ENCODE results near the gene C11orf16.
"Not testable (repeated sequence)": the region's sequence is repeated elsewhere in the genome, so short reads cannot be mapped to it uniquely, and the experiment has no call there.

The C11orf16 gene

DNA sequence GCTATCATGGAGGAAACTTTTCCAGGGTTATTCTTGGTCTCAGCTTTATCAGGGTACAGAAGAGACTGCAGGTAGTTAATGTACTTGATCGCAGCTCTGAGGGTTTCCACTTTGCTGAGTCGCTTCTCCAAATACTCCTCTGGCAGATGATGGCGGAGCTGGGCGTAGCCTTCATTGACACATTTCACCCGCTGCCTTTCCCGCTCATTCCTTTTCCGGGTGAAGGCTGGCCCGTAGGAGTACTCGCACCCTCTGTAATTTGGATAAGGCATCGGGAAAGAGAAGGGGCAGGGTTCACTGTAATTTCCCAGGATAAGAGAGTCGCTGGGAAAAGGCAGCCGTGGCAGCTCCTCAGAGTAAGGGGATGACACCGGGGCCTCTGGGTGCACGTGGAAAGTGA, 4.9 kb upstream of the C11orf16 start:
- DNase-seq = no peak

DNA sequence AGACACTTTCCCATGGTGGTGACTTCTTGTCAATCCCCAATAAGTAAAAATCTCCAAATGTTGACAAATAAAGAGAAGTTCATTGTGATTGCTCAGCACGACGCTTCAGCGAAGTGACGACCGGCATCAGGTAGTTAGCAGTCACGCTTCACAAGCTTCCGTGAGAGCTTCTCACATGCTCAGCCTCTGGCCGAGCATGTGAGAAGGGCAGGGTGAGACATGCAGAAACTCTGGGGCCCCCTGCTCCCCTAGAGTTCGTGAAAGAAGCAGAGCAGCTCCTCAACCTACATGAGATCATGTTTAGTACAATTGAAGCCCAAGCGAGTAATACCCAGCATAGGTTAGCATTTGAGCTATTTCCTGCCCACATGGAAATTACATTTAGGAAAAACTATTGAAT, 4.4 kb upstream of the C11orf16 start:
- DNase-seq = no peak

DNA sequence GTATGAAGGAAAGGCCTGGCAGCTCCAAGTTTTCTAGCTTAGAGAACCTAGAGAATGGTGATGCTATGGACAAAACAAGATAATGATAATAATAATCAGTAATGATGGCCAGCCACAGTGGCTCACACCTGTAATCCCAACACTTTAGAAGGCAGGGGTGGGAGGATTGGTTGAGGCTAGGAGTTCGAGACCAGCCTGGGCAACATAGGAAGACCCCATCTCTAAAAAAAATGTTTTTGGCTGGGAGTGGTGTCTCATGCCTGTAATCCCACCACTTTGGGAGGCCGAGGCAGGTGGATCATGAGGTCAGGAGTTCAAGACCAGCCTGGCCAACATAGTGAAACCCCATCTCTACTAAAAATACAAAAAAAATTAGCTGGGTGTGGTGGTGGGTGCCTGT, 3.0 kb upstream of the C11orf16 start:
- not testable (repeated sequence) for DNase-seq

- DNase-seq = no peak
These were observed 2.2 kb upstream of the C11orf16 start for GRCh38 chr11:8934742-8935488.

- no peak for DNase-seq
These were observed 1.2 kb upstream of the C11orf16 start for GRCh38 chr11:8933931-8934330.

DNA sequence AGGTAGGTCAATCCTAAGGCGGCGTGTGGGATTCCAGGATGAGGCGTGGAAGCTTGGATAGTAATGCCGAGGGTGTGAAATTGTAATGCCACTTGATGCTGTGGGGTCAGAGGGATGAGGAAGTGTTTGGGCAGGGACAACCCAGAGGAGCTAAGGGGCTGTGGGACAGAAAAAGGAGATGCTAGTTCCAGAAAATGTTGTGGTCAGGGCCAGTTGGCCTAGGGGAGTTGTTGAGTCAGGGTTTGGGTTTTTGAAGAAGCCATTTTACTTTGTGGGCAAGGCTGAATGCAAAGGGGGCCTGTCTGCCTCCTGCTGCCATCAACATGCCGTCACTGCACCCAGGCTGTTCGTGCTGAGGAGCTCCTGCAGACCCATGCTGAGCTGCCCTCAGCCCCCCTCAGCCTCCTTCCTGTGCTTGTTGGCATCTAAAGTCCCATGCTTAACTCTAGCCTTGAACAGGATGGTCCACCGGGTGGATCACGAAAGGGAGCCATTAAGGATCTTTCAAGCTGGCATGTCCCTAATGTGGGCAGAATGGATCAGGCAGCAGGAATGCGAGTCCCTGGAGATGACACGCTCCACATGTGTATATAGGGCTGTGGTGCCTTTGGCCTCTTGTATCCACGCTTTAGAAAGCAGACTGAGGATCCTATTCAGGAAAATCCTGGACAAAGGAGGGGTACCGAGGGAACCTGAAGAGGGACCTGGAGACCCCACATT, 2.1 kb downstream of the C11orf16 start:
- no peak for DNase-seq

- DNase-seq = no peak
These were observed 3.6 kb downstream of the C11orf16 start for GRCh38 chr11:8928981-8929615.

DNA sequence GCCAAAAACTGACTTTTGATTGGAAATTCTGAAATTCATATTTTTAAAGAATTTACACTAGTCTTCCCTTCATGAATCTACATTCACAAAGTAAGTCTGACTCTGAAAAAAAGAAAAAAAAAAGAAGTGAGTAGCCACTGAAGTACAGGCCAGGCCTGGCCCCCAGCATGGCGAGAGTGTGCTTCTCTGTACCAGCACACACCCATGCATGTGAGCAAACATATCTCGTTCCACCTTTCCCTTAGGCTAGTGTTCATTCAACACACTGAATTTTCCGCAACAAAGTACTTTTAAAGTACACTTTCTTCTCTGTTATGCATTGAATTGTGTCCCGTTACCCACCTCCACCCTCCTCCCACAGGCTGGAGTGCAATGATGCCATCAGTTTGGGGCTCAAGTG, 4.5 kb downstream of the C11orf16 start:
- no peak for DNase-seq

GRCh38 chr11:8927233-8927632, 5.5 kb downstream of the C11orf16 start:
- no peak for DNase-seq

DNA sequence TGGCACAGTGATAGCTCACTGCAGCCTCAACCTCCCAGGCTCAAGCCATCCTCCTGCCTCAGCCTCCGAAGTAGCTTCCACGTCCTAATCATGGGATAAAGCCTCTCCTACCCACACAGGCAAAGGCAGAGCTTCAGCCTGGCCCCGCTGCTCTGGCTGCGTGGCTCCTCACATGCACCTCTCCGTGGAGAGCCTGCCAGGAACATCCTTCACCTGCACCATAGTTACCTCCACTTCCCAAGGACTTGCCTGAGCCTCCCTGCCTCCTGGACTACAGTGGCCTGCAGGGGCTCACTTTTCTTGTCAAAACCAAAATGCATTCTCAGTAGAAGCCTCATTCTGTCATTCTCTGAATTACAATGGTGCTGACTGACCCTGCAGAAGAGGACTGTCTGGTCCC, 6.5 kb downstream of the C11orf16 start:
- no peak for DNase-seq

DNA sequence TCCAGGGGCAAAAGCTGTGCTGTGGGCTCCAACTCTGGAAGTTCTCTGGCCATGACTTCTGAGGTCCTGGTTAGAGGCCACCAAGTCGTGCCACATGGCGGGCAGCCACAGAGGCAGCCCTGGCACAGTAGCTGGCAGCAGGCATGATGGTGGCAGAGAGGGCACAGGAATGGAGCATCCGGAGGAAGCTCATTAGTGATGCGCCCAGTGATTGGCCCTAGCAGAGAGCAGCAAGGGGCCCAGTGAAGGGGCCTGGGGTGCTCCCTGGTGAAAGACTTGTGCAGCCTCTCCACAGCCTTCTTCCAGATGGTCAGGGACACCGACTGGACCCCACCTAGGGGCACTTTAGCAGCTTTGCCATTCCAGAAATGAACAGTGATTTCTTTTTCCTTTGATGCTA, 7.0 kb downstream of the C11orf16 start:
- no peak for DNase-seq

DNA sequence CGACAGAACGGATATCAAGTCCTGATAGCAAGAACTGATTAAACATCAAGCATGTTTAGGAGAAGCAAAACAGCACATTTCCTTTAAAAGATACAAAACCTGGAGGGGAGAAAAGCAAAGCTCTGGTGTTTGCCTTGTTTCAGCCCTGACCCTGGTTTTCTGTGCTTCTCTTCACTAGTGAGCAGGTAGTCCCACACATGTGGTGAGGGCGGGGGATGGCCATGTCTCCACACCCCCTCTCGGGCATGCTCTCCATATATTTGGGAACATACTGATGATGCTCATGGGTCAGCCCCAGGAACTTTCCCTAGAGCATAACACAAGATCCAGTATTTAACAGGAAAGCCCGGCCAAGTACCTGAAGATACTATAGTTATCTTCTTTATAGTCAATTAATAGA, 10.1 kb downstream of the C11orf16 start:
- no peak for DNase-seq

- DNase-seq = no peak
These were observed 15.5 kb downstream of the C11orf16 start for GRCh38 chr11:8917157-8917825.

DNA sequence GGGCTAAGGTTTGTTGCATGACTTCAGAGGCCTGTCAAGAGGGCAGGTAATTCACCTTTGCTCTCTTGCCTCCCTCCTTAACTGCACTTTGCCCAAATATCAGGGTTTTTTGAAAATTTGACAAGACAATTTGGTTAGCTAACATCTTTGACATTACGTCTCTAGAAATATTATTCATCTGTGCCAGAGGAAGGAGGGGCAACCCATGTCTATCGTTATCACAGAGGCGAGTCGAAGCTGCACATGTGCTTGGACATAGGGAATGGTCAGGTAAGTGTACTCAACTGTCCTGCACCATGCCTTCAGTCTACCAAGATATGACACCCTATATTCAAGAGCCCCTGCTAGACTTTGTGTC, 18.1 kb downstream of the C11orf16 start:
- DNase-seq = no peak

GRCh38 chr11:8913961-8914660, 18.6 kb downstream of the C11orf16 start:
- peak in 30 of 58 donors; percentile 2 to 61 (median 17) for DNase-seq

DNA sequence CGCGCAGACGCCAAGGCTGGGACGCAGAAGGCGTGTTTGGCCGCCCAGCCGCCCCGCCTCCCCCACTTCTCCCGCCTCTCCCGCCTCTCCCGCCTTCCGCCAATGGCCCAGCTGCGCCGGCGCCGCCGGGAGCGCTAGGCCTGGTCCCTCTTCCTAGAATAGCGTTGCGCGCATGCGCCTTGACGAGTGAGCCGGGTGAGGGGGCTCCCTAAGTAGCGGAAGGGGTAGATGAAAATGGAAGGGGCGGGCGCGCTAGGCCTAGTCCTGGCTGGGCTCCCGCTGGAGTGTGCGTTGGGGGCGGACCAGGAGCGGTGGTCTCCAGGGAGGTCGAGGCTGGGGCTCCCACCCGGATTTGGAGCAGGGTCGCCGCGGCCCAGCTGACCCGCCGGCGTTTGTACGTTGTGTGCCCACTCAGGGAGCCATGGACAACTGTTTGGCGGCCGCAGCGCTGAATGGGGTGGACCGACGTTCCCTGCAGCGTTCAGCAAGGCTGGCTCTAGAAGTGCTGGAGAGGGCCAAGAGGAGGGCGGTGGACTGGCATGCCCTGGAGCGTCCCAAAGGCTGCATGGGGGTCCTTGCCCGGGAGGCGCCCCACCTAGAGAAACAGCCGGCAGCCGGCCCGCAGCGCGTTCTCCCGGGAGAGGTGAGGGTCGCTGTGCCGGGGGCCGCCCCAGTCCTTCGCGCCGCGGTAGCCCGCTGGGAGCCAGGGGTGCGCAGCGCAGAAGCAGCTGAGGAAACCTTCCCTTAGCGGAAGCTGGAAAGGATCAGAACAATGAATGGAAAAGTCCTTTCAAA, 21.5 kb downstream of the C11orf16 start, which contains the start of gene AKIP1:
Gene AKIP1 (plus strand): TSS at position 161 of the 795 bp plus-strand sequence. CDS start 261 bp downstream, at position 422.
- peak; percentile 64 to 97 (median 93) for DNase-seq

DNA sequence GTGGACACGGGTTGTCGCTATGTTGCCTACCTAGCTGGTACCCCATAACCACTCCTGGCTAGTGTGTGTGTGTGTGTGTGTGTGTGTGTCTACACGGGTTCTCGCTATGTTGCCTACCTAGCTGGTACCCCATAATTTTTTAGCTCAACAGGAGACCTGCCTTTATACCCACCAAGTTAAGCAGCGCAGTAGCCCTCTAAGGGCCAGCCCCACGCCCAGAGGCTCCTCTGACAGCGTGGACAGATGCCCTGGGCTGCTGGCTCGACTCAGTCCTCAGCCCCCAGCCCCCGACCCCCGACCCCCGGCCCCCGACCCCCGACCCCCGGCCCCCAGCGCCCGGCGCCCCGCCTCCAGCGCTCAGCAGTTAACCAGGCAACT, 22.1 kb downstream of the C11orf16 start:
- DNase-seq = no peak

DNA sequence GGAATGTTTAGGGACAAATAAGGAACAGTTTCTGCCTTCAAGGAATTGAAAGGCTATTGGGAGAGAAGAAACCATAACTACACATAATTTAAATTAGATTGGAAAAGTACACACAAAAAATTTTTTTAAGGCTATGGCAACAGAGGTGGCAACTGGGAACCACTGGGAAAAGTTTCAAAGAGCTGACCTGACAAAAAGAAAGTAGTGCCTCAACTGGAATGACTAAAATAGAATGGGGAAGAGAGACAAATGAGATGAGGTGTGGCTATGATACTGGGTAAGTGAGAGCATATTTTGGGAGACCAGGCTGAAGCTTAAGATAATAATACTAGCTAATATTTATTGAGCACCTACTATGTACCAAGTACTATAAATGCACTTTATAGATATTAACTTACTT, 24.6 kb downstream of the C11orf16 start:
- DNase-seq = no peak

DNA sequence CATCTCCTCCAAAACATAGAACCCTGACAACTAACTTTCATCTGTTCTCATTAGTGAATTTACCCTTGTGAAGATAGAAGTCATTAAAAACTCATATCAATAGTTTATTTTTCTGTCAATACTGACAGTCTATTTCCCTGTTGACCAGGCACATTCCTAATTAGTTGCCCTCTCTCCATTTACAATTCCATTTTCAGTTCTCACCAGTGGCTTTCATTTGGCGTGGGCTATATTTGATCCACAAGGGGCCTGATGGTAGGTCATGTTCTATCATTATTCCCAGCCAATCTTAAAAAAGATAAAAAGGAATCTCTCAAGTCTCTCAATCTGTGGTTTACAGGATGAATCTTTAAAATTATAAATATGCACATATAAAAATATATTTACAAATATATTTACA, 25.6 kb downstream of the C11orf16 start:
- DNase-seq = no peak

DNA sequence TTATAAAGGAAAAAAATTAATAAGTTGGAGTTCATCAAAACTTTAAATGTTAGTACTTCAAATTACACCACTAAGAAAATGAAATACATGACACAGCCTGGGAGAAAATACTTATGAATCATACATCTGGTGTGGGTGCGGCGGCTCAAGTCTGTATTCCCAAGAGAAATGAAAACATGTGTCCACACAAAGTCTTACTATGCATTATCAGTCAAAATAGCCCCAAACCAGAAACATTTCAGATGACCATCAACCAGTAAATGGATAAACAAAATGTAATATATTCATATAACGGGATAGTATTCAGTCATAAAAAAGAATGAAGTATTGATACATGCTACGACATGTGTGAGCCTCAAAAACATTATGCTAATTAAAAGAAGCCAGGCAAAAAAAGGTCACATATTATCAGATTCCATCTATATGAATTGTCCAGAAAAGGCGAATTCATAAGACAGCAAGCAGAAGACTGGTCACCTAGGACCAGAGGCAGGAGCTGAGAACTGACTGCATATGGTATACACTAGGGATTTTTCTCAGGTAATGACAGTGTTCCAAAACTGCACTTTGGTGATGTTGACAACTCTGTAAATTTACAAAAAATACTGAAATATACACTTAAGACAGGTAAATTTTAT, 27.1 kb downstream of the C11orf16 start:
- no peak for DNase-seq
